H1 (cell line): Measurements from ENCODE around the gene ZNF470. TPM values are rescaled to one million over a fixed set of nuclear protein-coding genes. Genes with fewer than 3 reads are reported as not detected.

Experiments used
- CTCF ChIA-PET: fragments of 300-600 bp; sonication (Branson Sonifier 250); formaldehyde crosslinking; loops from one replicate; lab custom pipeline; 2021; ENCODE audit not compliant: partially characterized antibody; lab: Charles Lee
- POLR2A ChIA-PET: fragments of 300-600 bp; sonication (Branson Sonifier 250); formaldehyde crosslinking; loops from one replicate; lab custom pipeline; 2021; ENCODE audit warnings: inconsistent platforms; ENCODE audit not compliant: partially characterized antibody; lab: Charles Lee
- DNase-seq, 2 experiments: peaks; one replicate each; pipeline versions ENCODE4 v3.0.0 to v3.0.0-alpha.2; 2010 to 2022; ENCODE audit warnings: low spot score in 2 of 2, low read depth in 1 of 2, mixed read lengths in 1 of 2
- FAIRE-seq: peaks from 2 replicates; lab custom pipeline; 2011; peaks lifted over from hg19 to GRCh38; lab: Jason Lieb, UNC
- H2AFZ ChIP-seq: 2 replicates; pipeline ENCODE4 v1.8.1; 2012; ENCODE audit warnings: low read length, inconsistent platforms
- H2AK5ac ChIP-seq: 2 replicates; pipeline ENCODE4 v1.6.1; 2013; ENCODE audit warnings: low read depth, low read length
- H2BK120ac ChIP-seq: replicated peaks from 2 replicates; pipeline ENCODE3; 2013; ENCODE audit warnings: low read depth, low read length, inconsistent platforms
- H2BK12ac ChIP-seq: 2 replicates; pipeline ENCODE4 v1.6.1; 2013; ENCODE audit warnings: low read depth, low read length
- H2BK15ac ChIP-seq: 2 replicates; pipeline ENCODE4 v1.6.1; 2013; ENCODE audit warnings: low read length
- H2BK20ac ChIP-seq: 2 replicates; pipeline ENCODE4 v1.6.1; 2013; ENCODE audit warnings: low read length
- H2BK5ac ChIP-seq: 2 replicates; pipeline ENCODE4 v1.6.1; 2013; ENCODE audit warnings: low read depth, low read length
- H3K14ac ChIP-seq: 2 replicates; pipeline ENCODE4 v1.6.1; 2013; ENCODE audit warnings: inconsistent platforms; ENCODE audit not compliant: insufficient read length
- H3K18ac ChIP-seq: 2 replicates; pipeline ENCODE4 v1.6.1; 2013; ENCODE audit warnings: low read length; ENCODE audit errors: extremely low read depth
- H3K23ac ChIP-seq: 2 replicates; pipeline ENCODE4 v1.6.1; 2013; ENCODE audit warnings: inconsistent platforms; ENCODE audit not compliant: insufficient read length
- H3K23me2 ChIP-seq: 2 replicates; pipeline ENCODE4 v1.6.1; 2013; ENCODE audit warnings: low read depth, low read length
- H3K27ac ChIP-seq: 2 replicates; pipeline ENCODE4 v1.6.1; 2011; ENCODE audit warnings: low read depth, low read length, inconsistent platforms
- H3K27me3 ChIP-seq, 4 experiments: replicated peaks in 1 of 4; 1 replicate in 1 of 4; 2 replicates in 3 of 4; pipeline versions ENCODE4 v1.6.1 to v1.8.1; 2011 to 2013; ENCODE audit warnings: low read length in 3 of 4, mild to moderate bottlenecking in 3 of 4, inconsistent platforms in 2 of 4, mixed read lengths in 2 of 4, moderate library complexity in 1 of 4; ENCODE audit not compliant: control insufficient read depth in 3 of 4, insufficient read depth in 3 of 4; ENCODE audit errors: extremely low read depth in 1 of 4
- H3K36me3 ChIP-seq, 4 experiments: 2 replicates each; pipeline versions ENCODE4 v1.6.1 to v1.8.1; 2011 to 2013; ENCODE audit warnings: mild to moderate bottlenecking in 4 of 4, low read length in 3 of 4, moderate library complexity in 2 of 4, control low read depth in 1 of 4, inconsistent platforms in 1 of 4; ENCODE audit not compliant: insufficient read depth in 4 of 4, control insufficient read depth in 2 of 4
- H3K4ac ChIP-seq: replicated peaks from 2 replicates; pipeline ENCODE3; 2013; ENCODE audit warnings: low read length, low read depth, mixed read lengths, inconsistent platforms; ENCODE audit not compliant: insufficient read length
- H3K4me1 ChIP-seq, 4 experiments: replicated peaks in 1 of 4; 1 replicate in 1 of 4; 2 replicates in 3 of 4; pipeline versions ENCODE4 v1.6.1 to v1.8.1; 2011 to 2013; ENCODE audit warnings: low read length in 3 of 4, inconsistent platforms in 2 of 4, mixed read lengths in 1 of 4; ENCODE audit not compliant: insufficient read depth in 4 of 4, control insufficient read depth in 3 of 4
- H3K4me2 ChIP-seq, 2 experiments: 2 replicates each; pipeline versions ENCODE4 v1.6.1 to v1.8.1; 2011 to 2013; ENCODE audit warnings: low read depth in 2 of 2, low read length in 2 of 2, control low read depth in 1 of 2, inconsistent platforms in 1 of 2, mild to moderate bottlenecking in 1 of 2; ENCODE audit not compliant: insufficient read depth in 1 of 2
- H3K4me3 ChIP-seq, 4 experiments: fragments of 200-600, 300-600 bp in 1 of 4; sonication (generic), shearing (Covaris generic), sonication (Bioruptor Twin) in 1 of 4; 2 replicates each; pipeline versions ENCODE4 v1.5.1 to v1.8.1; 2011 to 2016; ENCODE audit warnings: low read length in 4 of 4, low read depth in 3 of 4, control low read depth in 2 of 4, inconsistent platforms in 2 of 4, mild to moderate bottlenecking in 2 of 4, mixed read lengths in 1 of 4, moderate library complexity in 1 of 4; ENCODE audit not compliant: insufficient read depth in 2 of 4; ENCODE audit errors: extremely low read depth in 1 of 4
- H3K56ac ChIP-seq: replicated peaks from 2 replicates; pipeline ENCODE3; 2013; ENCODE audit warnings: low read depth, mild to moderate bottlenecking, mixed read lengths, low read length, inconsistent platforms; ENCODE audit not compliant: insufficient read length
- H3K79me1 ChIP-seq: 2 replicates; pipeline ENCODE4 v1.6.1; 2013; ENCODE audit warnings: low read depth, low read length, control low read depth
- H3K79me2 ChIP-seq, 2 experiments: 2 replicates each; pipeline versions ENCODE4 v1.6.1 to v1.8.1; 2012 to 2013; ENCODE audit warnings: low read length in 2 of 2, mild to moderate bottlenecking in 2 of 2, inconsistent platforms in 1 of 2; ENCODE audit not compliant: insufficient read depth in 2 of 2, control insufficient read depth in 1 of 2
- H3K9ac ChIP-seq, 4 experiments: replicated peaks in 1 of 4; 1 replicate in 1 of 4; 2 replicates in 3 of 4; pipeline versions ENCODE4 v1.6.1 to v1.8.1; 2011 to 2013; ENCODE audit warnings: low read depth in 3 of 4, low read length in 3 of 4, control low read depth in 2 of 4, mild to moderate bottlenecking in 2 of 4, moderate library complexity in 2 of 4, inconsistent platforms in 1 of 4; ENCODE audit errors: extremely low read depth in 1 of 4
- H3K9me3 ChIP-seq, 2 experiments: 2 replicates each; pipeline versions ENCODE4 v1.6.1 to v1.8.1; 2012 to 2013; ENCODE audit warnings: mild to moderate bottlenecking in 2 of 2, moderate library complexity in 2 of 2, control low read depth in 1 of 2, inconsistent platforms in 1 of 2, low read depth in 1 of 2, low read length in 1 of 2, mixed read lengths in 1 of 2; ENCODE audit not compliant: insufficient read depth in 2 of 2
- H4K20me1 ChIP-seq, 2 experiments: replicated peaks in 1 of 2; 2 replicates each; pipeline versions ENCODE3 to v1.8.1; 2011 to 2013; ENCODE audit warnings: inconsistent platforms in 2 of 2, low read length in 2 of 2, mild to moderate bottlenecking in 1 of 2; ENCODE audit not compliant: insufficient read depth in 2 of 2, control insufficient read depth in 1 of 2
- H4K5ac ChIP-seq: 2 replicates; pipeline ENCODE4 v1.6.1; 2013; ENCODE audit warnings: low read length, low read depth, mixed read lengths, inconsistent platforms; ENCODE audit not compliant: insufficient read length
- H4K8ac ChIP-seq: 2 replicates; pipeline ENCODE4 v1.8.0; 2013; ENCODE audit warnings: mild to moderate bottlenecking, moderate library complexity, low read length, inconsistent platforms; ENCODE audit not compliant: insufficient read depth; ENCODE audit errors: extremely low read depth
- H4K91ac ChIP-seq: replicated peaks from 2 replicates; pipeline ENCODE3; 2013; ENCODE audit warnings: low read length, mixed read lengths, inconsistent platforms; ENCODE audit not compliant: insufficient read length
- BACH1 ChIP-seq: IDR thresholded peaks from 2 replicates; pipeline ENCODE4 v1.6.1; 2012; ENCODE audit warnings: low read length, improper control_type of control experiment
- CEBPB ChIP-seq: IDR thresholded peaks from 2 replicates; pipeline ENCODE4 v1.6.1; 2012; ENCODE audit warnings: low read depth, low read length
- E2F6 ChIP-seq: IDR thresholded peaks from 2 replicates; pipeline ENCODE4 v1.6.1; 2012; ENCODE audit warnings: inconsistent platforms
- GTF2F1 ChIP-seq: IDR thresholded peaks from 2 replicates; pipeline ENCODE4 v1.6.1; 2012; ENCODE audit warnings: low read depth, low read length, improper control_type of control experiment, borderline replicate concordance
- MAFK ChIP-seq: IDR thresholded peaks from 2 replicates; pipeline ENCODE4 v1.6.1; 2012; ENCODE audit warnings: low read depth, mild to moderate bottlenecking, improper control_type of control experiment, low read length
- RBBP5 ChIP-seq: IDR thresholded peaks from 2 replicates; pipeline ENCODE4 v1.7.1; 2012; ENCODE audit warnings: low read depth, mild to moderate bottlenecking, inconsistent platforms, low read length, moderate library complexity, borderline replicate concordance
- TAF7 ChIP-seq: optimal IDR thresholded peaks from 2 replicates; pipeline ENCODE3; 2011; ENCODE audit warnings: low read depth, mild to moderate bottlenecking, inconsistent platforms, low read length, moderate library complexity, borderline replicate concordance
- ZNF274 ChIP-seq: IDR thresholded peaks from 2 replicates; pipeline ENCODE4 v1.7.0; 2012; ENCODE audit warnings: low read length, borderline replicate concordance; ENCODE audit errors: extremely low read depth
- WGBS, 2 experiments: shearing (Covaris generic) in 1 of 2; methylation state at CpG; one replicate each; pipeline versions ENCODE4 v1.1.6 to v1.1.7; 2013 to 2015; ENCODE audit warnings: low lambda C conversion rate in 2 of 2, mixed read lengths in 2 of 2, inconsistent platforms in 1 of 2, low coverage in 1 of 2, missing lambda C conversion rate in 1 of 2; ENCODE audit not compliant: insufficient replicate concordance in 2 of 2, insufficient coverage in 1 of 2, insufficient read length in 1 of 2; ENCODE audit errors: extremely low coverage in 1 of 2, missing lambda C conversion rate in 1 of 2; 5-methylcytosine and 5-hydroxymethylcytosine counted together
- polyA plus RNA-seq, 7 experiments: library from polyadenylated mRNA; depleted of rRNA in 3 of 7; stranded (reverse) in 5 of 7; unstranded in 2 of 7; fragments of >200 nt in 5 of 7; fragments of 200-250 nt in 2 of 7; gene quantifications; 1 replicate in 5 of 7; 2 replicates in 1 of 7; 4 replicates in 1 of 7; pipeline versions ENCODE4 v1.2.1 to v1.2.3, GENCODE V29; 2011 to 2013; ENCODE audit warnings: missing spikeins in 2 of 7, mixed read lengths in 2 of 7
- total RNA-seq: library from RNA; stranded (reverse); fragmentation: NEBNext Ultra II Directional; extraction: Animal tissue kit (Norgen Biotek cat#: 25700); gene quantifications from 2 replicates; pipeline ENCODE4 v1.2.1, GENCODE V29; 2021

Gene ZNF470
- total and polyA plus RNA-seq, 2 of the 8 experiments (the other 6 are each of a cell fraction or from before 2014, with no cell fraction given): 2.0 to 8.8 TPM

GRCh38 chr19:56543776-56544175, 23.5 kb upstream of the ZNF470 start:
- whole genome bisulfite sequencing, 2 experiments: 89% methylated on average over 2 of the region's 2 CpGs; no CpG with 5 or more reads in 1 of the 2 experiments
- Histone ChIP-seq H3K4me1 (peaks cover 0 to 2% (median 0%) of the 10 kb centered on the region in 4 experiments; a peak in 1 of 7 replicates), H3K23me2 (peaks cover 5% of the 10 kb centered on the region; the same call in 1 of the 2 replicates), H3K9me3 (peaks cover 8 to 12% of the 10 kb centered on the region in 2 experiments; a peak in 3 of 4 replicates), H3K36me3 (peaks cover 0 to 12% (median 4%) of the 10 kb centered on the region in 4 experiments; a peak in 3 of 8 replicates), H3K4ac (no peak overlapping the region), H3K56ac (no peak overlapping the region), H3K27ac (no peak overlapping the region), H2BK12ac (no peak overlapping the region), H4K8ac (no peak overlapping the region), H3K14ac (no peak overlapping the region), H3K79me2 (no peaks in the 10 kb centered on the region), H2BK120ac (no peak overlapping the region), H2BK5ac (no peak overlapping the region), H3K79me1 (no peaks in the 10 kb centered on the region), H2BK20ac (no peak overlapping the region), H3K9ac (no peak overlapping the region), H4K5ac (no peak overlapping the region), H3K18ac (no peak overlapping the region), H3K23ac (no peak overlapping the region), H2BK15ac (no peak overlapping the region), H3K27me3 (no peaks in the 10 kb centered on the region), H2AFZ (no peak overlapping the region), H4K91ac (no peak overlapping the region), H4K20me1 (no peaks in the 10 kb centered on the region), H2AK5ac (no peak overlapping the region), H3K4me3 (no peak overlapping the region), H3K4me2 (no peak overlapping the region)
- TF ChIP-seq ZNF274 (no peak), MAFK (no peak), BACH1 (no peak), TAF7 (no peak), E2F6 (no peak), RBBP5 (no peak), GTF2F1 (no peak), CEBPB (peak; percentile 23; the same call in 1 of the 2 replicates)
- ChIA-PET POLR2A (no interaction called here), CTCF (interaction anchor here (1.5 kb wide), 1 partner anchor 151 kb away, joined by 3 read pairs; no protein-coding TSS in a partner anchor)
- no peak for DNase-seq
- FAIRE-seq: no peak
